Hepatocyte (in vitro differentiated cells): ENCODE results near the gene OR4K1. TPM values are rescaled to one million over a fixed set of nuclear protein-coding genes. Genes with fewer than 3 reads are reported as not detected.

Source experiments
- DNase-seq: peaks from one replicate; pipeline ENCODE4 v3.0.0-alpha.2; 2016; ENCODE audit warnings: low spot score
- H2AFZ ChIP-seq: fragments of 200-600 bp; sonication (generic); 2 replicates; pipeline ENCODE4 v1.6.0; 2016; ENCODE audit warnings: antibody characterized with exemption, mild to moderate bottlenecking
- H3K27ac ChIP-seq: fragments of 200-600 bp; sonication (generic); 2 replicates; pipeline ENCODE4 v1.5.1; 2016; ENCODE audit warnings: mild to moderate bottlenecking
- H3K27me3 ChIP-seq: fragments of 200-600 bp; sonication (generic); 2 replicates; pipeline ENCODE4 v1.6.1; 2016
- H3K36me3 ChIP-seq: fragments of 200-600 bp; sonication (generic); replicated peaks from 2 replicates; pipeline ENCODE4 v1.5.1; 2016; ENCODE audit warnings: low read depth; ENCODE audit not compliant: insufficient read depth
- H3K4me1 ChIP-seq: fragments of 200-600 bp; sonication (generic); 2 replicates; pipeline ENCODE4 v1.5.1; 2016; ENCODE audit warnings: mild to moderate bottlenecking, moderate library complexity; ENCODE audit not compliant: insufficient read depth
- H3K4me2 ChIP-seq: fragments of 200-600 bp; sonication (generic); 2 replicates; pipeline ENCODE4 v1.6.0; 2016
- H3K4me3 ChIP-seq: fragments of 200-600 bp; sonication (generic); 2 replicates; pipeline ENCODE4 v1.5.1; 2016; ENCODE audit warnings: mild to moderate bottlenecking
- H3K79me2 ChIP-seq: fragments of 200-600 bp; sonication (generic); 2 replicates; pipeline ENCODE4 v1.6.0; 2017; ENCODE audit warnings: mild to moderate bottlenecking
- H3K9me2 ChIP-seq: fragments of 200-600 bp; sonication (generic); replicated peaks from 2 replicates; pipeline ENCODE4 v1.6.0; 2017; ENCODE audit warnings: mild to moderate bottlenecking; ENCODE audit not compliant: insufficient read depth
- H3K9me3 ChIP-seq: fragments of 200-600 bp; sonication (generic); 2 replicates; pipeline ENCODE4 v1.5.1; 2016; ENCODE audit warnings: low read depth, mild to moderate bottlenecking
- H4K20me1 ChIP-seq: fragments of 200-600 bp; sonication (generic); 2 replicates; pipeline ENCODE4 v1.6.0; 2016; ENCODE audit warnings: mild to moderate bottlenecking; ENCODE audit not compliant: insufficient read depth, poor library complexity, severe bottlenecking
- EZH2 ChIP-seq: fragments of 200-600 bp; sonication (generic); IDR thresholded peaks from 2 replicates; pipeline ENCODE4 v1.6.1; 2016; ENCODE audit warnings: antibody characterized with exemption, mild to moderate bottlenecking, borderline replicate concordance
- EZH2phosphoT487 ChIP-seq: fragments of 200-600 bp; sonication (generic); IDR thresholded peaks from one replicate; pipeline ENCODE4 v1.6.1; 2018; ENCODE audit warnings: antibody characterized with exemption, mild to moderate bottlenecking, low read depth, moderate library complexity; ENCODE audit not compliant: unreplicated experiment, severe bottlenecking
- WGBS: methylation state at CpG from one replicate; pipeline ENCODE4 v1.1.6; 2016; ENCODE audit warnings: low lambda C conversion rate; ENCODE audit errors: missing lambda C conversion rate; 5-methylcytosine and 5-hydroxymethylcytosine counted together
- polyA plus RNA-seq: library from polyadenylated mRNA; unstranded; fragments of >200 nt; fragmentation: Nextera tagmentation; extraction: Ambion mirVana; gene quantifications from 2 replicates; pipeline ENCODE4 v1.2.1, GENCODE V29; 2016
- total RNA-seq: library from RNA; depleted of rRNA; stranded (reverse); fragments of >200 nt; gene quantifications from 2 replicates; pipeline ENCODE4 v1.2.3, GENCODE V29; 2014
- TF ChIP-seq, protein P1 (sequence below): fragments of 200-600 bp; sonication (generic); IDR thresholded peaks from 2 replicates; pipeline ENCODE4 v1.5.1; 2016; ENCODE audit warnings: antibody characterized with exemption, mild to moderate bottlenecking; ENCODE audit not compliant: poor library complexity

Gene OR4K1
- total and polyA plus RNA-seq, 2 experiments from 2014 or later = not detected

DNA sequence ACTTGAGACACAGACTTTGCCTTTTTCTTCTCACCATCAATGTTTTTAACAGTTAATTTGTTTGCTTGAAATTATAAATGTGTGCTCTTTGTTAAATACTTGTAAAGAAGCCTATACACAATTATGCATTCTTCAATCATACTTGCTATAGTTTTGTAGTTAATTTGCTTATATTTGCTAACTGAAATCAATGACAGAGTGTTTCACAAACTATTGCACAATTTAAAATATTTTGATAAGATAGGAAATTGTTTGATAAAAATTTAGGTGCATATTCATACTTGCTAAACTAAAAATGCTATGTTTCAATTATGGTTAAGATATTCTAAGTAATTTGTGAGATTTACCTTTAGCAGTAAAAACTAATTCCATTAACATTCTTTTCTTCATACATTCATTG is 24.1 kb upstream of the OR4K1 start:
- Histone ChIP-seq H3K9me3 (peaks cover 10% of the 10 kb centered on the region), H3K79me2 (no peaks in the 10 kb centered on the region), H3K4me3 (no peak overlapping the region), H3K36me3 (no peaks in the 10 kb centered on the region), H3K4me1 (no peaks in the 10 kb centered on the region), H2AFZ (no peak overlapping the region), H3K27ac (no peak overlapping the region), H4K20me1 (no peaks in the 10 kb centered on the region), H3K4me2 (no peak overlapping the region), H3K27me3 (no peaks in the 10 kb centered on the region), H3K9me2 (no peaks in the 10 kb centered on the region)
- TF ChIP-seq EZH2 (no peak), EZH2phosphoT487 (no peak)
- TF ChIP-seq, protein P1, sequence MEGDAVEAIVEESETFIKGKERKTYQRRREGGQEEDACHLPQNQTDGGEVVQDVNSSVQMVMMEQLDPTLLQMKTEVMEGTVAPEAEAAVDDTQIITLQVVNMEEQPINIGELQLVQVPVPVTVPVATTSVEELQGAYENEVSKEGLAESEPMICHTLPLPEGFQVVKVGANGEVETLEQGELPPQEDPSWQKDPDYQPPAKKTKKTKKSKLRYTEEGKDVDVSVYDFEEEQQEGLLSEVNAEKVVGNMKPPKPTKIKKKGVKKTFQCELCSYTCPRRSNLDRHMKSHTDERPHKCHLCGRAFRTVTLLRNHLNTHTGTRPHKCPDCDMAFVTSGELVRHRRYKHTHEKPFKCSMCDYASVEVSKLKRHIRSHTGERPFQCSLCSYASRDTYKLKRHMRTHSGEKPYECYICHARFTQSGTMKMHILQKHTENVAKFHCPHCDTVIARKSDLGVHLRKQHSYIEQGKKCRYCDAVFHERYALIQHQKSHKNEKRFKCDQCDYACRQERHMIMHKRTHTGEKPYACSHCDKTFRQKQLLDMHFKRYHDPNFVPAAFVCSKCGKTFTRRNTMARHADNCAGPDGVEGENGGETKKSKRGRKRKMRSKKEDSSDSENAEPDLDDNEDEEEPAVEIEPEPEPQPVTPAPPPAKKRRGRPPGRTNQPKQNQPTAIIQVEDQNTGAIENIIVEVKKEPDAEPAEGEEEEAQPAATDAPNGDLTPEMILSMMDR = no peak
- no peak for DNase-seq

DNA sequence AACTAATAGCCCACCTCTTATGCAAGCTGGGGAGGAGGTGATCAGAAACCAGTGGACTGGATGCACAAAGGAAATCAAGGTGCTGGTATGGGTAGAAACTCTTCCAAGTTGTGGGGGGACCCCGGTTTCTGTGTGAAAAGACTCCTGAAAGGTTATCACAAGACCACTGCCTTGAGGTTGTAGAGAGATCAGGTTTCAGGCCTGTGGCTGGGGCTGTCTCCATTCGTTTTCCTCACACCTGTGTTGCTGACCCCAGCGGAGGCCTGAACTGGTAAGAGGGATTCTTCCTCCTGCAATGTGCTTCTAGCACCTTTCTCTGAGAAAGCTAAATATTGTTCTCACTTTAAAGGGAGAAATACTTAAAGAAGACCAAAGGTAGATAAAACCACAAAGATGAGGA is 19.6 kb upstream of the OR4K1 start:
- no peak overlapping the region for H3K27ac ChIP-seq
- no peaks in the 10 kb centered on the region for H3K36me3 ChIP-seq
- peaks cover 8% of the 10 kb centered on the region for H3K9me3 ChIP-seq
- H3K27me3 ChIP-seq = no peaks in the 10 kb centered on the region
- H3K4me1 ChIP-seq = no peaks in the 10 kb centered on the region
- no peak overlapping the region for H2AFZ ChIP-seq
- H3K9me2 ChIP-seq = no peaks in the 10 kb centered on the region
- H3K4me2 ChIP-seq = no peak overlapping the region
- H3K4me3 ChIP-seq = no peak overlapping the region
- H3K79me2 ChIP-seq = no peaks in the 10 kb centered on the region
- no peak for DNase-seq
- H4K20me1 ChIP-seq = no peaks in the 10 kb centered on the region
- TF ChIP-seq, protein P1 = no peak
- TF ChIP-seq EZH2phosphoT487 (no peak), EZH2 (no peak)
- WGBS = 38% methylated on average over 3 of the region's 3 CpGs

DNA sequence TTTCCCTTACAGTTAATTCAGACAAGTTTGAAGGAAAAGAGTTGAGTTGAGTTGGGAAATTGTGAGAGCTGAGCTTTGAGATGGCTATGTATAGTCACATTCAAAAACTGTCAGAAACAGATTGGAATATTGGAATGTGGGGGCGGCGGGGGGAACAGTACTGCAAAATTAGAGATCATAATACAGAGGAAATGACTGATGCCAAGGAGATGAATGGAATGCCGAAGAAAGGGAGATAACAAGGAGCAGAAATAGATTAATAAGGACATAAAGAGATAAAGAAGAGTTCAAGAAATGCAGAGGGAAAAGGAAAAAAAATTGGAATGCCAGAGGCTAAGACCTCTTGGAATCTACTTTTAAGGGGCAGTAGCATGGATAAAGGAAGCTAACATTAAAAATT is 13.5 kb upstream of the OR4K1 start:
- no peak for DNase-seq
- Histone ChIP-seq H3K27ac (no peak overlapping the region), H3K79me2 (no peaks in the 10 kb centered on the region), H3K4me2 (no peak overlapping the region), H3K9me3 (peaks cover 10% of the 10 kb centered on the region), H3K36me3 (no peaks in the 10 kb centered on the region), H3K4me3 (no peak overlapping the region), H4K20me1 (no peaks in the 10 kb centered on the region), H3K9me2 (no peaks in the 10 kb centered on the region), H3K4me1 (no peaks in the 10 kb centered on the region), H2AFZ (no peak overlapping the region), H3K27me3 (no peaks in the 10 kb centered on the region)
- TF ChIP-seq, protein P1 = no peak
- no peak for TF ChIP-seq EZH2
- WGBS = 71% methylated on average over 3 of the region's 3 CpGs

DNA sequence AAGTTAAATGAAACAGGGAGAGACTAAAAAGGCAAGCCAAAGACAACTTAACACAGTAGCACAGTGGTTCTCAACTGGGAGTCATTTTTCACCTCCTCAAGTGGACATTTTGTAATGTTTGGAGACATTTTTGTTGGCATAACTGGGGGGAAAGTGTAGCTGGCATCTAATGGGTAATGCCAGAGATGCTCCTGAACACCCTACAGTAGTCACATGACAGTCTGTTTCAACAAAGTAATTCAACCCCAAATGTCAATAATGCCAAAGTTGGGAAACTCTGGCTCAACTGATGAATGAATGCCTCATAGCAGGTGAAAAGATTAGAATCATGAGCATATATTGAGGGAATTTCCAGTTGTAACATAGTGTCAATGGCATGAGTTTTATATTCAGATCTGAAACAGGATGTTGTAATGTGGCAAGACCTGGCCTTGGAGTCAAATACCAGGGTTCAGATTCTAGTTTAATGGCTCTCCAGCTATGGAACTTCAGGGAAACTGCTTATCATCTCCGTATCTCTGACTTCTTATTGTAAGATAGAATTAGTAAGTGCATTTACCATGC is 12.7 kb upstream of the OR4K1 start:
- no peaks in the 10 kb centered on the region for H3K9me2 ChIP-seq
- no peaks in the 10 kb centered on the region for H4K20me1 ChIP-seq
- no peaks in the 10 kb centered on the region for H3K36me3 ChIP-seq
- H3K4me2 ChIP-seq = no peak overlapping the region
- H2AFZ ChIP-seq = no peak overlapping the region
- H3K9me3 ChIP-seq = peaks cover 10% of the 10 kb centered on the region
- no peak overlapping the region for H3K4me3 ChIP-seq
- 54% methylated on average over 1 of the region's 1 CpG for WGBS
- H3K4me1 ChIP-seq = no peaks in the 10 kb centered on the region
- TF ChIP-seq, protein P1 = no peak
- TF ChIP-seq EZH2 (no peak), EZH2phosphoT487 (no peak)
- H3K27ac ChIP-seq = no peak overlapping the region
- H3K79me2 ChIP-seq = no peaks in the 10 kb centered on the region
- H3K27me3 ChIP-seq = no peaks in the 10 kb centered on the region
- no peak for DNase-seq
